HEK293T (cell line): Measurements from ENCODE around the gene TFB1M.

Experiments
- BHLHE40 ChIP-seq: fragments of 450-650 bp; IDR thresholded peaks from 2 replicates; pipeline ENCODE4 v1.6.1; 2016; ENCODE audit warnings: mild to moderate bottlenecking, moderate library complexity, borderline replicate concordance
- SP1 ChIP-seq: fragments of 450-650 bp; IDR thresholded peaks from 2 replicates; pipeline ENCODE4 v1.6.1; 2017
- ZNF384 ChIP-seq: fragments of 450-650 bp; IDR thresholded peaks from 2 replicates; pipeline ENCODE4 v1.6.1; 2016

DNA sequence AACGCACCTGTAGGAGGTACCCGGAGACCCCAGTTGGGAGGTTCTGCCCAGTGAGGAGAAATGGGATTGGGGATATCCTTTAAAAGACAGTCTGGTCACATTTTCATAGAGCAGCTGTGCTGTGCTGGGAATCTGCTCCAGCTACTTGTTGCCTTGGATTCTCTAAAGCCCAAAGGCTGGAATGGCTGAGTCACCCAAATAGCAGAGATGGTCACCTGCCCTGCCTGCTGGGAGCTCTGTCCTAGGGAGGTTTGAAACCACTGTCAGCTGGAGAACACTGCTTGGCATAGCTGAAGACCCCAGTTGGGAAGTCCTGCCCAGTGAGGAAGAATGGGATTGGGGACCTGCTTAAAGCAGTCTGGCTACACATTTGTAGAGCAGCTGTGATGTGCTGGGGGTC is 34.8 kb upstream of the TFB1M start:
- TF ChIP-seq SP1 (no peak), ZNF384 (no peak), BHLHE40 (no peak)
